Measurements from ENCODE around the gene MS4A15.

- TF ChIP-seq CTCF (IDR thresholded peaks at IDR 0.05) (no peak), POLR2A (IDR thresholded peaks at IDR 0.05) (no peak)
These were observed 8.7 kb downstream of the MS4A15 start for GRCh38 chr11:60765355-60765754.
